GM12874 (cell line): ENCODE results near the gene MEF2D.

Experiments used
- CTCF ChIP-seq: IDR thresholded peaks from 2 replicates; pipeline ENCODE4 v1.5.1; 2011; ENCODE audit warnings: low read depth, mild to moderate bottlenecking, control low read depth, low read length, moderate library complexity; ENCODE audit not compliant: insufficient read depth

MEF2D gene

GRCh38 chr1:156477526-156478249 lies 22.9 kb downstream of the MEF2D start:
- TF ChIP-seq CTCF = no peak

GRCh38 chr1:156476501-156477298 lies 23.9 kb downstream of the MEF2D start:
- no peak for TF ChIP-seq CTCF

GRCh38 chr1:156475568-156476500 lies 24.7 kb downstream of the MEF2D start:
- no peak for TF ChIP-seq CTCF

- TF ChIP-seq CTCF = no peak
Measured at GRCh38 chr1:156474966-156475365, 25.6 kb downstream of the MEF2D start.

GRCh38 chr1:156471496-156472490 lies 28.8 kb downstream of the MEF2D start:
- no peak for TF ChIP-seq CTCF

GRCh38 chr1:156470473-156470872 lies 30.1 kb downstream of the MEF2D start:
- no peak for TF ChIP-seq CTCF
